T-helper 17 cell (primary cell): ENCODE results near the gene CDK6. TPM values are rescaled to one million over a fixed set of nuclear protein-coding genes. Genes with fewer than 3 reads are reported as not detected.

ENCODE experiments used
- ATAC-seq: fragments of 150-1000 bp; cut with Tn5 transposase; 2 replicates; pipeline ENCODE4 v1.10.0; 2021; ENCODE audit warnings: mild to moderate bottlenecking, moderate library complexity
- DNase-seq, 3 donors: peaks; one replicate each; pipeline versions ENCODE4 v3.0.0 to v3.0.0-alpha.2; 2020 to 2021
- H3K9me3 ChIP-seq: one replicate; pipeline ENCODE4 v1.7.0; 2013; ENCODE audit warnings: low read length, mild to moderate bottlenecking; ENCODE audit not compliant: control insufficient read depth, poor library complexity, severe bottlenecking
- H3K27ac Mint-ChIP-seq: one replicate; pipeline ENCODE4 v1.8.0; 2022; ENCODE audit warnings: mild to moderate bottlenecking, moderate library complexity, mixed read lengths
- H3K27me3 Mint-ChIP-seq: one replicate; pipeline ENCODE4 v1.8.0; 2022; ENCODE audit warnings: mixed read lengths
- H3K36me3 Mint-ChIP-seq: one replicate; pipeline ENCODE4 v1.8.0; 2022; ENCODE audit warnings: low read depth, mixed read lengths
- H3K4me1 Mint-ChIP-seq: one replicate; pipeline ENCODE4 v1.8.0; 2022; ENCODE audit warnings: mild to moderate bottlenecking, mixed read lengths
- H3K4me3 Mint-ChIP-seq: one replicate; pipeline ENCODE4 v1.8.0; 2022; ENCODE audit warnings: mild to moderate bottlenecking, moderate library complexity, mixed read lengths
- total RNA-seq, 4 donors: library from RNA in 2 of 4; stranded (reverse) in 2 of 4; gene quantifications; one replicate each; pipeline ENCODE4 v1.2.3 and lab custom pipeline; 2022 to 2026

Gene CDK6
- total RNA-seq, 2 donors from 2014 or later: 61.5 to 63.7 TPM

DNA sequence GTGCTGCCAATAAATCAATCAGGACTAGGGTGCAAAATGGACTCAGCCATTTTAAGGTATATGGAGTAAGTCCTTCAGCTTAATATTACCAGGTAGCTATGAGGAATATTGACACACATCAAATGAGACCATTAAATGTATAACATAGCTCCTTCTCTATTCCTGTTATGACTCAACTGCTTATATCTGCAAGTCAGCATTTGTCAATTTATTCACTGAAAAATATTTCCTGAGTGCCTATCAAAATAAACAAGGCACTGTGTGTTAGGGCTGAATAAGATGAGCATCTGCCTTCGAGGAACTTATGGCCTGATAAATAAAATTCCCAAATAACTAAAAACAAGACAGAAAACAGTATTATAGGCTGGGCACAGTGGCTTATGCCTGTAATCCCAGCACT is 113.8 kb downstream of the CDK6 start:
- ATAC-seq (no peak), DNase-seq (no peak)
- no peak overlapping the region for H3K27ac Mint-ChIP-seq
- H3K36me3 Mint-ChIP-seq: peaks cover 3% of the 10 kb centered on the region
- no peaks in the 10 kb centered on the region for H3K27me3 Mint-ChIP-seq
- peaks cover 28% of the 10 kb centered on the region for H3K4me1 Mint-ChIP-seq
- no peak overlapping the region for H3K4me3 Mint-ChIP-seq
- no peaks in the 10 kb centered on the region for H3K9me3 ChIP-seq

DNA sequence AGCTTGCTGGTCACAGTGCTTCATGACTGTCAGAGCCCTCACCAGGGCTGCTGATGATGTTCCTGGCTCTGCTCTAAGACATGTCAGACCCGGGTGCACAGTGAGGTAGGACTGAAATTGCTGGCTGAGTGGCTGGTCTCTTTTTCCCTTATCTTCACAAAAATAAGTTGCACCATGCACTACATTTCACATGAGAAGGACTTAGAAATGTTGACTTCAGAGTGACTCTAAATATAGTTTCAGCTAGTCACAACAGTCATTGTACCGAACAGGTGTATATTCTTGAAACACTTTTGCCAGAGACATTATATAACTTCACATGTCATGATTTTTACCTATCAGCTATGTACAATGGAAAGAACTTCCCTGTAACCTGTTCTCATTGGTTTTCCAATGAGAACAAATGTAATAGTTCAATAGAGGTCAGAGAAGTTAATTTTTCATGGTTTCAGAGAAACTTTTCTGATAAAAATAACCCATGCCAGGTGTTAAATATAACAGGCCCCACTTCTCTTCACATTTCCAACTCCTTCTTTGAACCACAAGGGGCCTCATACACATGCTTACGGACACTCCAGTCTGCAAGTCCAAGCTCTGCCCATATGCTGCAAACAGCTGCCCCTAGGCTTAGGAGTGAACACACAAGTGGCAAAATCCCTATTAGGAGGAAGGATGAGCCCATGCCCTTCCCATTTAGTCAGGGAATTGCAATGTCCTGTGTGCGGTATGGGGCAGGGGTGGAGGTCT is 115.6 kb downstream of the CDK6 start:
- Mint-ChIP-seq H3K27me3 (no peaks in the 10 kb centered on the region), H3K4me3 (no peak overlapping the region), H3K27ac (peak overlapping the region; percentile 96), H3K4me1 (peaks cover 31% of the 10 kb centered on the region), H3K36me3 (peaks cover 3% of the 10 kb centered on the region)
- ATAC-seq (no peak), DNase-seq (no peak)
- H3K9me3 ChIP-seq: no peaks in the 10 kb centered on the region

DNA sequence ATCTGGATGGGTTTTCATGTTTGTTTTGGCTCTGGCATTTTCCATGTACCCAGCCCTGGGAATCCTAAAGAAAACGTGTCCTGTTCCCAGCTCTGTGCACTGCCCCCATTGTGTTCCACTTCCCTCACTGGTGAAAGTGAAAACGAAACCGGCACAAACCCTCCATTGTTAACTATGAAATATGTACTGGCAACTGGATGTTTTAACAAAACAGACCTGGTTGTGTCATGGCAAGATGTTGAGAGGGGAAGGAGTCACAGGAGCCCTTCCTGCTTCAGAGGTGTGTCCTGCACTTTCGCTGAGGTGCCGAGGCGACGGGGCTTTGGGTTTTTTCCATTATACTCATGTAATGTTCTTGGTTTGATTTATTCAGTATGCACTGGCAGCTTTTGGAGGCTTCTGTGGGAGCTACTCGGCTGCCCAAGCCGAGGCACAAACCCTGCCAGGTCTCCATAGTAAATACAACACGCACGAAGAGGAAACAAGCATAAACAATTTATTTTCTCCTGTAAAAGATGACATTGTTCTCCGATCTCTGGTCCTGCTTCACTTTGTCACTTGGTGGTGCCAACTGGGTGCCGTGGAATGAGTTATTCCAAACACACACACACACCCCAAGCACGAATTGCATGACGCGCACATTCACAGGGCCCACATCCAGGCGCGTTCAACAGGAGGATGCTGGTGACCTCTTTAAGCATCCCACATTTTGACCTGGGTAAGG is 118.2 kb downstream of the CDK6 start:
- peaks cover 6% of the 10 kb centered on the region for H3K36me3 Mint-ChIP-seq
- H3K4me1 Mint-ChIP-seq: peaks cover 32% of the 10 kb centered on the region
- DNase-seq (peak in 2 of 3 donors; percentile 5 to 8), ATAC-seq (peak; percentile 88)
- H3K9me3 ChIP-seq: no peaks in the 10 kb centered on the region
- H3K27ac Mint-ChIP-seq: peak overlapping the region; percentile 96
- peak overlapping the region; percentile 93 for H3K4me3 Mint-ChIP-seq
- no peaks in the 10 kb centered on the region for H3K27me3 Mint-ChIP-seq

DNA sequence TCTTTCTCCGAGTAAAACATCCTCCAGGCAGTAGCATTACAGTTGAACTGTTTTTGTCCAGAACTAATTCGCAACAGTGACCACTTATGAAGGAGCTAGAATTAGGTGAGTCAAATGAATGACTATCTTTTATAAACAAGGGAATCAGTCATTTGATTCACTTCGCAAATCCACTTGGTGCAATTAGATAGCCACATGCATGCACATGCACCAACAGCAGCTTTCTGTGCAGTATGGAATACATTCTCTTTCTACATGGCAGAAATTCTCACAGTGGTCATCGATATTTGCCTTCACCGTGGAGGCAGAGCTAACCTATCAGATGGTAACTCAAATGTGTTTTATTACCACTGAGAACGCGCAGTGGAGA is 118.8 kb downstream of the CDK6 start:
- H3K4me1 Mint-ChIP-seq: peaks cover 32% of the 10 kb centered on the region
- H3K36me3 Mint-ChIP-seq: peaks cover 6% of the 10 kb centered on the region
- peak; percentile 7 for ATAC-seq
- no peak for DNase-seq
- H3K27me3 Mint-ChIP-seq: no peaks in the 10 kb centered on the region
- H3K9me3 ChIP-seq: no peaks in the 10 kb centered on the region
- H3K4me3 Mint-ChIP-seq: peak overlapping the region; percentile 93
- H3K27ac Mint-ChIP-seq: peak overlapping the region; percentile 96

DNA sequence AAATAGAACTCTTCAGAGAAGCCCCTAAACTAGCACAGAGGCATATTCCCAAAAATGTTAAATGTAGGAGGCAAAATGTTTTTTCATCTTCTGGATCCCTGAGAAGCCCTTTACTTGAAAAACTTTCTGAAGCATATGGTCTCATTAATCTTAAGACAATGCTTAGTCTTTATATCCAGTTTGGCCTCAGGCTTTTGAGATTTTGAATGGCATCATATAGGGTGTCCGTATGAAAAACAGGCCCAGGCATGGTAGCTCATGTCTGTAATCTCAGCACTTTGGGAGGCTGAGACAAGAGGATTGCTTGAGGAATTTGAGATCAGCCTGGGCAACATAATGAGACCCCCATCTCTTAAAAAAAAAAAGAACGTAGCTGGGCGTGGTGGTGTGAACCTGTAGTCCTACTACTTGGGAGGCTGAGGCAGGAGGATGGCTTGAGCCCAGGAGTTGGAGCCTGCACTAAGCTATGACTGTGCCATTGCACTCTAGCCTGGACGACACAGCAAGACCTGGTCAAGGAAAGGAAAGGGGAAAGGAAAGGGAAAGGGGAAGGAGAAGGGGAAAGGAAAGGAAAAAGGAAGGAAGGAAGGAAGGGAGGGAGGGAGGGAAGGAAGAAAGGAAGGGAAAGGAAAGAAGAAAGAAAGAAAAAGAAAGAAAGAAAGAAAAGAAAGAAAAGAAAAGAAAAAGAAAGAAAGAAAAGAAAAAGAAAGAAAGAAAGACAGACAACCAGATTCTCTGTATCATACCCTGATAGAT is 119.4 kb downstream of the CDK6 start:
- no peak for ATAC-seq
- Mint-ChIP-seq H3K27ac (peak overlapping the region; percentile 96), H3K4me3 (peak overlapping the region; percentile 69), H3K4me1 (peaks cover 32% of the 10 kb centered on the region), H3K27me3 (no peaks in the 10 kb centered on the region), H3K36me3 (peaks cover 6% of the 10 kb centered on the region)
- no peaks in the 10 kb centered on the region for H3K9me3 ChIP-seq
- DNase-seq: no peak

DNA sequence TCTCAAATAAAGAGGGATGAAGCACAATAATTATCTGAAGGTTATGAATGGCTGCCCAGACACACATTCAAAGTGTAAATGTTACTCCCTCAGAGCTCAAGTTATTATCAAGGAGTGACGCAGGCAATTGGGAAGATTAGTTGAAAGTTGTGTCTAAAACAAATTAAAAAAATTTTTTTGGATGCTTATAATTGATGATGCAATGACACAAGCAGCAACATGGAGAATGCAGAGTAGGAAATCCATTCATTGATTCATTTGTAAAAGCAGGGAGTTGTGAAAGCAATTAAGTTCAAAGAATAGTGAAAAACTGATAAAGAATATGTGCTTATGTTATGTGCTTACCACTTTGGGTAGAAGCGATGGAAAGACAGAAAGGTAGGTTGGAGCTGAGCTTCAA is 120.4 kb downstream of the CDK6 start:
- Mint-ChIP-seq H3K27ac (peak overlapping the region; percentile 12), H3K4me3 (no peak overlapping the region), H3K36me3 (peaks cover 5% of the 10 kb centered on the region), H3K27me3 (no peaks in the 10 kb centered on the region), H3K4me1 (peaks cover 29% of the 10 kb centered on the region)
- no peaks in the 10 kb centered on the region for H3K9me3 ChIP-seq
- DNase-seq (no peak), ATAC-seq (no peak)

DNA sequence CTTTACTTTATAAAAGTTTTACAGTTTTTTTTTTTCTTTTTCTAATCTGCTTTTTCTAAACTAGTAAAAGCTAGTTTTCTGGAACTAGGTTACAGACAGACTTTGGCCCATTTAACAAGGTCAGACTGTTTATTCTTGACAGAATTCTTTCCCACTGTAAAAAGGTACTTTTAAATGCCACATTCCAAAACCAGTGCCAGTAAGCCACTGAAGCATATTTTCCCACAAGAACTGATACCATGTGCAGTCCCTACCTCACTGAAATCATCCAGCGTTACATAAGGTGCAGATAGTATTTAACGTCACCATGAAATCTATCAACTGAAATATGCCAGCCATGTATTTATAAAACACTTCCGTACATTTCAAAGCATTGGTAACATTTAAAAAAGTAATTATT is 121.6 kb downstream of the CDK6 start:
- no peak for DNase-seq
- H3K27me3 Mint-ChIP-seq: no peaks in the 10 kb centered on the region
- H3K4me1 Mint-ChIP-seq: peaks cover 31% of the 10 kb centered on the region
- peaks cover 8% of the 10 kb centered on the region for H3K36me3 Mint-ChIP-seq
- no peak overlapping the region for H3K4me3 Mint-ChIP-seq
- ATAC-seq: no peak
- H3K9me3 ChIP-seq: no peaks in the 10 kb centered on the region
- H3K27ac Mint-ChIP-seq: no peak overlapping the region

DNA sequence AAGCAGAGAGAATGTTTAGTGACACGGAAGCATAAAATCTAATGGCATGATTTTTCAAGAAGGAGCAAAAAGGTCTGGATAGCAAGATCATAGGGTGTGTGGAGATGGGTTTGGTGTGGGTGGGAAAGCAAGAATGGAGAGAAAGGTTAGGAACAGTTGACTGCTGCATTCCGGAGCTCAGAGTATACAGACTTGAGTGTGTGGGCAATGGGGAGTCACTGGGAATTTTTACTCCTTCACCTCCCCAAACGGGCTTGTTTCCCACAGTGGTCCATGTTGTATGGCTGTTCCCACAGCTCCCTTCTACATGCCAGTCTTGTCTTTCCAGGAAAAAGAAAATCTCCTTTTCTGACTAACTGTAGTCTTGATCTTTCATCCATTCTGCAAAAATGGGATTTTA is 122.1 kb downstream of the CDK6 start:
- H3K9me3 ChIP-seq: no peaks in the 10 kb centered on the region
- peaks cover 30% of the 10 kb centered on the region for H3K4me1 Mint-ChIP-seq
- ATAC-seq: no peak
- peak overlapping the region; percentile 5 for H3K27ac Mint-ChIP-seq
- no peak overlapping the region for H3K4me3 Mint-ChIP-seq
- H3K27me3 Mint-ChIP-seq: no peaks in the 10 kb centered on the region
- H3K36me3 Mint-ChIP-seq: peaks cover 8% of the 10 kb centered on the region
- DNase-seq: no peak

DNA sequence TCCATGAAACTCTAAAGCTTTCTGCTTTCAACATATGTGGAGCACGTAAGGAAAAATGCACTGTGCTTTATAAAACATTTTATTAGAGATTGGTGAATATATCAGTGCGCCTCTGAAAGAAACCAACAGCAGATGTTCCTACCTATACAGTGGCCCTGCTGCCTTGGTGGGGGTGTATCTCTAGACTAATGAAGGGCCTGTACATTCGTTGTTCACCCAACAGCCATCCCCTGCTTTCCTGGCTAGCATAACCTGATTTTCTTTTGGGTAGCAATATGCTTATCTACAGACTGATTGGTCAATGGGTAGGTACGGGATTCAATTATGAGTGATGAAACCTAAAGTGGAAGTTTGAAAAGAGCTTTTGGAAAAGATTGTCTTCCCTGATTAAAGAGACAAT is 126.5 kb downstream of the CDK6 start:
- DNase-seq: no peak
- H3K9me3 ChIP-seq: no peaks in the 10 kb centered on the region
- H3K4me1 Mint-ChIP-seq: peaks cover 27% of the 10 kb centered on the region
- H3K36me3 Mint-ChIP-seq: peaks cover 8% of the 10 kb centered on the region
- no peak for ATAC-seq
- H3K27me3 Mint-ChIP-seq: no peaks in the 10 kb centered on the region
- no peak overlapping the region for H3K27ac Mint-ChIP-seq
- no peak overlapping the region for H3K4me3 Mint-ChIP-seq

DNA sequence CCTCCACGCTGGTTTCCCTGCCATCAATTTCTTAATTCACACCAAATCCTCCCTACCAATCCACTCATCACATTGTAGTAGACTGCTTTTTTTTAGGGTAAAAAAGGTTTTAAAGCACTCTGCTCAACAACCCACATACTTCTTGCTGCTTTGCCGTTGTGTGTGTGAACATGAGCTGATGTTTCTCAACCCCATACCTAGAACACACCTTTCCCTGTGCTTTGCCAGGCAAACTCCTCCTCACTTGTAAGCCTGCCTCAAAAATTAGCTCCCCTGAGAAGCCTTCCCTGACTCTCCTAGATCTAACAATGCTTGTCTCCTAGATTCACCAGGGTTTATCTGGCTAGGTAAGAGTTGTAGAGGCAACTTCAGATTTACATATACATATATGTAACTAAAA is 127.2 kb downstream of the CDK6 start:
- Mint-ChIP-seq H3K27ac (peak overlapping the region; percentile 84), H3K36me3 (peaks cover 6% of the 10 kb centered on the region), H3K4me1 (peaks cover 25% of the 10 kb centered on the region), H3K27me3 (no peaks in the 10 kb centered on the region), H3K4me3 (no peak overlapping the region)
- H3K9me3 ChIP-seq: no peaks in the 10 kb centered on the region
- DNase-seq (no peak), ATAC-seq (no peak)

DNA sequence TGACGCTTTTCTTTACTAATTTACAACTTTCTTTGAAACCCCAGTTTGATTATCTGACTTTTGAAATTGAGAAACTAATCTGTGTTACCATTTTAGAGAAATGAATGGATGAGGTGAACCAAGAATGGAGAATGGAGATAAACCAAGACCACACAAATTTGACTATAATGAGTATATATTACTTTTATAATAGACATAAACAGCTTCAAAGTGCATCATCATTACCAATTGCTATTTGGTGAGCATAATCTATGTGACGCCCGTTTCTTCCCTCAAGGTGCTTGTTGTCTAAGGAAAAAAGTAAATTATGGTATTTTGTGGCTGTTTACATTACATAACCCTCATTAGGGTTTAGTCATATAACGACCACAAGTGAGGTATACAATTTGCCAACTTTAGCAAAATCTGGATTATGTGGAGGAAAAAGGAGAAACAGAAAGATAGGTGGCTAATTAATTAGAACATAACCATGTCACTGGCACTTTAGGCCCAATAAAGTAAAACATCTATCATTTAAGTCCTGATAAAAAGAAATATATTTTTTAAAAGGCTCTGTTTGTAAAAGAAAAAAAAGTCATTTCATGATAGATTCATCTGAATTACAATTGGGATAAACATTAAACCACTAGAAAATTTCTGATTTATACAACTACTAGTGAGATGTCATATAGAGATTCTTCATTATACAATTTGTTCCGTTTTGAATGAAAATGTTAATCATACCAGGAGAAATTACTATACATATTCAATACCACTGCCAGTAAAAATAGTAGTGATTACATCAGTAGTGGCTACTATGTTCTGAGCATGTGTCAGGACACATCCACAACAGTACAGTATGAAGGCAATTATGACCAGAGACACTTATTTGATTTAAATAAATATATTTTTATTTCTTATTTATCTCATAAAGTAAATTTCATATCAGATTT is 128.0 kb downstream of the CDK6 start:
- Mint-ChIP-seq H3K4me3 (no peak overlapping the region), H3K27ac (peak overlapping the region; percentile 84), H3K36me3 (peaks cover 3% of the 10 kb centered on the region), H3K27me3 (no peaks in the 10 kb centered on the region), H3K4me1 (peaks cover 25% of the 10 kb centered on the region)
- DNase-seq: no peak
- H3K9me3 ChIP-seq: no peaks in the 10 kb centered on the region
- no peak for ATAC-seq

DNA sequence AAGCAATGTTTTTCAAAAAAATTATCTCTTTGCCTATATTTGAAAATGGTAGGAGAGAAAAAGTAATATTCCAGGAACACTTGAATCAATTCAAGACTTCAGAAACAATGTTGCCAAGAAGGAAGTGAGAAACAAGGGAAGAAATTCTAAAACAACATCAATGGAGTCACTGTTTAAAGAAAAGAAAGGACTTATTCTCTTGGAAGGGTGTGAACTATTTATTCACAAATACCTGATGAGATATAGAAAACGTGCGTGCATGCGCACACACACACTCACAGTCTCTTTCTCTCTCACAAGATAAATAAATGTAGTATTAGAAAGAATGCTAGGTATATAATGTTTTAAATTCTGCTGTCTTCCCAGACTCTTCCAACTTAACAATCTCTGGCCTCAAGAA is 128.9 kb downstream of the CDK6 start:
- peaks cover 3% of the 10 kb centered on the region for H3K36me3 Mint-ChIP-seq

More for the DNA sequence above, 128.9 kb downstream of the CDK6 start:
- Mint-ChIP-seq H3K27me3 (no peaks in the 10 kb centered on the region), H3K4me1 (peaks cover 25% of the 10 kb centered on the region), H3K27ac (peak overlapping the region; percentile 84), H3K4me3 (no peak overlapping the region)
- no peak for DNase-seq
- H3K9me3 ChIP-seq: no peaks in the 10 kb centered on the region
- ATAC-seq: no peak
